GM12875 (cell line): Measurements from ENCODE around the gene SLC17A2.

Experiments used
- H3K4me3 ChIP-seq: one replicate; pipeline ENCODE4 v1.5.1; 2011; ENCODE audit warnings: low read depth, low read length, control low read depth
- CTCF ChIP-seq: IDR thresholded peaks from 2 replicates; pipeline ENCODE4 v1.5.1; 2011; ENCODE audit warnings: low read depth, mild to moderate bottlenecking, control low read depth, inconsistent platforms, low read length, moderate library complexity, borderline replicate concordance; ENCODE audit not compliant: insufficient read depth

SLC17A2 gene

GRCh38 chr6:25882051-25882496, 48.4 kb downstream of the SLC17A2 start:
- no peak for TF ChIP-seq CTCF
- H3K4me3 ChIP-seq = no peak overlapping the region

GRCh38 chr6:25880601-25881000, 49.9 kb downstream of the SLC17A2 start:
- TF ChIP-seq CTCF = no peak
- H3K4me3 ChIP-seq = no peak overlapping the region

GRCh38 chr6:25878721-25879322, 51.7 kb downstream of the SLC17A2 start:
- H3K4me3 ChIP-seq = no peak overlapping the region
- no peak for TF ChIP-seq CTCF

- no peak overlapping the region for H3K4me3 ChIP-seq
- TF ChIP-seq CTCF = no peak
Observed at GRCh38 chr6:25875926-25876602, 54.4 kb downstream of the SLC17A2 start.

- no peak for TF ChIP-seq CTCF
Observed at GRCh38 chr6:25875563-25875905, 55.0 kb downstream of the SLC17A2 start.

GRCh38 chr6:25874822-25875562, 55.5 kb downstream of the SLC17A2 start:
- TF ChIP-seq CTCF = no peak
- no peak overlapping the region for H3K4me3 ChIP-seq

More at GRCh38 chr6:25875563-25875905, 55.0 kb downstream of the SLC17A2 start:
- no peak overlapping the region for H3K4me3 ChIP-seq
